Esophagus muscularis mucosa (tissue), 3 donors: ENCODE results near the gene GPC2.

Source experiments
- POLR2AphosphoS5 ChIP-seq, 2 donors: sonication (generic); formaldehyde crosslinking; IDR thresholded peaks; one replicate each; pipeline ENCODE4 v1.6.1; 2017; ENCODE audit warnings: antibody characterized with exemption in 2 of 2
- TF ChIP-seq, protein P1 (sequence below), 3 experiments: fragments of 200-600 bp in 2 of 3; fragments of 450-650 bp in 1 of 3; sonication (generic) in 2 of 3; IDR thresholded peaks; one replicate each; pipeline ENCODE4 v1.5.1; 2017 to 2019; ENCODE audit warnings: antibody characterized with exemption in 3 of 3, mild to moderate bottlenecking in 2 of 3, moderate library complexity in 1 of 3

DNA sequence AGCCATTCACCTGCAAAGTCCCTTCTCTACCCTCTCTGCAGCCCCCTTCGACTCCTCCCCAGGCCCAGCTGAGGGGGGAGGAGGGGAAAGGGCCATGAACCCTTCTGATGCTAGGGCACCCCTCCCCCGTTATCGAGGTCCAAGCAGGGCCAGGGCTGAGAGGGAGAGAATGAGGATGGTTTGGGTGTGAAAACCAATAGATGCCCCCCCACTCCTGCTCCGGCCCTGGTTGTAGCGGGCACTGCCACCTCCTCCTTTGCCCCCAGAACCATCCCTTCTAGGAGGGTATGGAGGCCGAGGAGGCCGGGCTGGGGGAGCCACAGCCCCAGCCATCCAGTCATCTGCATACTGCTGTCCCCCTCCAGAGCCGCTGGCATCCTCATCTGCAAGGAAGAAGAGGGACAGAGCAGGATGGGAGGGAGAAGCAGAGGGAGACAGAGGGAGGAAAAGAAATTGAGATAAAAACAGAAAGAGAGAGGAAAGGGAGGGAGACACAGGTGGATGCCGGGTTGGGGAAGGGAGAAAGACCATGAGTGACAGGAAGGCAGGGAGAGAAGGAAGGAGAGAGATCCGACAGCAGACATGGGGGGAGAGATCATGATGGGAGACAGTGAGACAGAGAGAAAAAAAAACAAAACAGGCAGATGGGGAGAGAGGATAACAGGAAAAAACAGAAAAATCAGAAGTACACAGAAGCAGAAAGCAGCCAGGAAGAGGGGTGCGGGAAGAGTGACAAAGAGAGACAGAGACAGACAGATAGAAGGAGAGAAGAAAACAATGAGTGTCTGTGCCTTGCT lies 6.9 kb downstream of the GPC2 start:
- no peak for TF ChIP-seq POLR2AphosphoS5 (IDR thresholded peaks at IDR 0.05)
- TF ChIP-seq, protein P1, sequence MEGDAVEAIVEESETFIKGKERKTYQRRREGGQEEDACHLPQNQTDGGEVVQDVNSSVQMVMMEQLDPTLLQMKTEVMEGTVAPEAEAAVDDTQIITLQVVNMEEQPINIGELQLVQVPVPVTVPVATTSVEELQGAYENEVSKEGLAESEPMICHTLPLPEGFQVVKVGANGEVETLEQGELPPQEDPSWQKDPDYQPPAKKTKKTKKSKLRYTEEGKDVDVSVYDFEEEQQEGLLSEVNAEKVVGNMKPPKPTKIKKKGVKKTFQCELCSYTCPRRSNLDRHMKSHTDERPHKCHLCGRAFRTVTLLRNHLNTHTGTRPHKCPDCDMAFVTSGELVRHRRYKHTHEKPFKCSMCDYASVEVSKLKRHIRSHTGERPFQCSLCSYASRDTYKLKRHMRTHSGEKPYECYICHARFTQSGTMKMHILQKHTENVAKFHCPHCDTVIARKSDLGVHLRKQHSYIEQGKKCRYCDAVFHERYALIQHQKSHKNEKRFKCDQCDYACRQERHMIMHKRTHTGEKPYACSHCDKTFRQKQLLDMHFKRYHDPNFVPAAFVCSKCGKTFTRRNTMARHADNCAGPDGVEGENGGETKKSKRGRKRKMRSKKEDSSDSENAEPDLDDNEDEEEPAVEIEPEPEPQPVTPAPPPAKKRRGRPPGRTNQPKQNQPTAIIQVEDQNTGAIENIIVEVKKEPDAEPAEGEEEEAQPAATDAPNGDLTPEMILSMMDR (IDR thresholded peaks at IDR 0.05): no peak
